Activated naive CD8-positive, alpha-beta T cell treated with anti-CD3 and anti-CD28 coated beads, Interleukin-2, amount 10 ng/mL, durations not matched to agents 7 days and 5 days (primary cell): Measurements from ENCODE around the gene SPPL3. TPM values are rescaled to one million over a fixed set of nuclear protein-coding genes. Genes with fewer than 3 reads are reported as not detected.

ENCODE experiments used
- ATAC-seq: fragments of 150-1000 bp; cut with Tn5 transposase; one replicate; pipeline ENCODE4 v1.10.0; 2021; ENCODE audit warnings: low read depth, moderate library complexity
- POLR2A ChIA-PET: fragments of 350-600 bp; sonication (Branson Sonifier 250); formaldehyde crosslinking; loops from one replicate; lab custom pipeline; 2021; ENCODE audit warnings: antibody characterized with exemption; lab: Charles Lee
- DNase-seq: peaks from one replicate; pipeline ENCODE4 v3.0.0; 2021
- H3K27ac Mint-ChIP-seq: one replicate; pipeline ENCODE4 v1.8.0; 2022; ENCODE audit warnings: mild to moderate bottlenecking, mixed read lengths
- H3K27me3 Mint-ChIP-seq: one replicate; pipeline ENCODE4 v1.8.0; 2022; ENCODE audit warnings: mild to moderate bottlenecking, moderate library complexity, mixed read lengths
- H3K36me3 Mint-ChIP-seq: one replicate; pipeline ENCODE4 v1.8.0; 2021; ENCODE audit warnings: mild to moderate bottlenecking, mixed read lengths
- H3K4me1 Mint-ChIP-seq: one replicate; pipeline ENCODE4 v1.8.0; 2021; ENCODE audit warnings: mixed read lengths
- H3K4me3 Mint-ChIP-seq: one replicate; pipeline ENCODE4 v1.8.0; 2022; ENCODE audit warnings: mild to moderate bottlenecking, moderate library complexity, mixed read lengths
- H3K9me3 Mint-ChIP-seq: one replicate; pipeline ENCODE4 v1.8.0; 2021; ENCODE audit warnings: mixed read lengths
- total RNA-seq, 2 experiments: library from RNA; stranded (reverse); gene quantifications; one replicate each; pipeline ENCODE4 v1.2.3, GENCODE V29; 2021

SPPL3 gene
- total RNA-seq, 2 experiments from 2014 or later, result 28.0 to 31.1 TPM

DNA sequence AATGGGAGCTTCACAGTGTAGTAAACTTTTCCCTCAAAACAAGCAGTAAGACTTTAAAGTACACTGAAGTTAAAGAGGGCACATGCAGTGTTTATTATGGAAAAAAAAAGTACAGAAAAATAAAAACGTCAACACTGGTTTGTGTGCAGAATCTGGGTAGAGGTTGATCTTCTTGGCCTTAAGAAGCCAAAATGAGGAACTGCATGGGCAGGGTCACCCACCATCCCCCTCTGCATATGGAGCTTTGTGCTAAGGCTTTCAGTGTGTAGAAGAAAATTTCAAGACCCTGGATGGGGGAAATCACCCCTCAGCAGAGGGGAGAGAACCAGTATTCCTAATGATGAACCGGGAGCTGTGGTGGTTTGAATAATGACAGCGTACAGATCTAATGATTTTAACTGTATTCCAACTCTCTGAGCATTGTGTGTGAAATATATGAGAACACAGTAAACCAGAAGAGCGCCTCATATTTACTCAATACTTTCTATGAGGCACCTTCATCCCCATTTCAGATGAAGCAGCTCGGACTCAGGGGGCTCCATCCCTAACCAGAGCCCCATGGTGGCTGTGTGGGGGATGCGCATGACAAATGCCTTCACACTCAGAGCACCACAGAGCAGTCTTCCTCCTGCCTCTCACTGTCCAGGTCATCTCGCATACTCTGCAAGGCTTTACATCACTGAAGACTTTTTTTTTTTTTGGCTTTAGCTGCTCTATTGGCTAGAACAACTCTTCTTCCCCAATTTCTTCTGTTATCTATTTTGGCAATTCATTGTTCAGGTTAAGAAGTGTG lies 145.2 kb downstream of the SPPL3 start:
- H3K4me1 Mint-ChIP-seq, result no peaks in the 10 kb centered on the region
- H3K4me3 Mint-ChIP-seq, result no peak overlapping the region
- peaks cover 4% of the 10 kb centered on the region for H3K27me3 Mint-ChIP-seq
- POLR2A ChIA-PET, result no interaction called here
- DNase-seq (no peak), ATAC-seq (no peak)
- peaks cover 4% of the 10 kb centered on the region for H3K9me3 Mint-ChIP-seq
- no peak overlapping the region for H3K27ac Mint-ChIP-seq
- H3K36me3 Mint-ChIP-seq, result peaks cover 4% of the 10 kb centered on the region

- Mint-ChIP-seq H3K4me1 (no peaks in the 10 kb centered on the region), H3K9me3 (peaks cover 4% of the 10 kb centered on the region), H3K27ac (no peak overlapping the region), H3K27me3 (peaks cover 4% of the 10 kb centered on the region), H3K4me3 (no peak overlapping the region), H3K36me3 (peaks cover 3% of the 10 kb centered on the region)
- DNase-seq, result no peak
- POLR2A ChIA-PET, result no interaction called here
- ATAC-seq, result no peak
Measured at GRCh38 chr12:120757949-120758348, 146.2 kb downstream of the SPPL3 start.

DNA sequence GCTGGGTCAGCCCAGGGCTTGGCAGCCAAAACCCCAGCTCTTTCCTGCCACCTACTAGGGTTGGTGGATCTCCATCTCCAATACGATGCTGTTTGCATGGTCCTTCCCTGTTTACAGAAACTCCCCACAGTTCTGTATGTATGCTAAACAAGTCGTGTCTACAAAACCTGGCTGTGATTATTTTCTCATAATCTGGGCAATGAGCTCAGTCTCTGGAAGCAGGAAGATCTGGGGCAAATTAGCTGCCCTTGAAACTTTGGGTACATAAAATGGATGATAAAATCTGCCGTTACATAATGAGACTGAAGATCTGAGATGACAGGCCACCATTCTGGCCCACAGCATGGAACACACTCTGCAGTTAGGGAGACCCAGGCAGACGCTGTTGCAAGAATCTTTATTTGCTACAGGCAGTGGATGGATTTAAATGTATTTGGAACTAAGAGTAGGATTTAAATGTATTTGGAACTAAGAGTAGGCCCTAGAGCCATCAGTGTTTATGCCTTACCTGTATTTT lies 146.9 kb downstream of the SPPL3 start:
- Mint-ChIP-seq H3K27me3 (peaks cover 5% of the 10 kb centered on the region), H3K4me3 (no peak overlapping the region), H3K9me3 (peaks cover 4% of the 10 kb centered on the region), H3K27ac (no peak overlapping the region), H3K4me1 (no peaks in the 10 kb centered on the region), H3K36me3 (peaks cover 2% of the 10 kb centered on the region)
- no peak for ATAC-seq
- DNase-seq, result no peak
- POLR2A ChIA-PET, result no interaction called here

- ATAC-seq, result no peak
- Mint-ChIP-seq H3K36me3 (peaks cover 2% of the 10 kb centered on the region), H3K4me1 (no peaks in the 10 kb centered on the region), H3K27ac (no peak overlapping the region), H3K27me3 (peaks cover 10% of the 10 kb centered on the region), H3K9me3 (peaks cover 4% of the 10 kb centered on the region), H3K4me3 (no peak overlapping the region)
- POLR2A ChIA-PET, result no interaction called here
- no peak for DNase-seq
Measured at GRCh38 chr12:120755269-120755668, 148.9 kb downstream of the SPPL3 start.

DNA sequence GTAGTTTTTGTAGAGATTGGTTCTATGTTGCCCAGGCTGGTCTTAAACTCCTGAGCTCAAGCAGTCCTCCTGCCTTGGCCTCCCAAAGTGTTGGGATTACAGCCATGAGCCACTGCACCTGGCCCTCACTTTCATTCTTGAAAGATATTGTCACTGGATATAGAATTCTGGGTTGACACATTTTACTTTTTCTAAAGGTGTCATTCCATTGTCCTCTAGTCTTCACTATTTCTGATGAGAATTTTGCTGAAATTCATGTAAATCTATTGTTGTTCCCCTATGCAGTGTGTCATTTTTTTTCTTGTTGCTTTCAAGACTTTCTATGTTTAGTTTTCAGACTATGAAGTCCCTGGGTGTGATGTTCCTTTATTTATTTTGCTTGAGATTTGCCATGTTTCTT lies 149.4 kb downstream of the SPPL3 start:
- Mint-ChIP-seq H3K4me3 (no peak overlapping the region), H3K9me3 (peaks cover 4% of the 10 kb centered on the region), H3K4me1 (no peaks in the 10 kb centered on the region), H3K27me3 (peaks cover 10% of the 10 kb centered on the region), H3K36me3 (peaks cover 2% of the 10 kb centered on the region), H3K27ac (no peak overlapping the region)
- no peak for DNase-seq
- no peak for ATAC-seq
- POLR2A ChIA-PET, result no interaction called here

- no peak for ATAC-seq
- POLR2A ChIA-PET, result interaction anchor here (0.7 kb wide), 1 partner anchor 135 kb away, joined by 3 read pairs; no protein-coding TSS in a partner anchor
- Mint-ChIP-seq H3K4me1 (no peaks in the 10 kb centered on the region), H3K9me3 (peaks cover 4% of the 10 kb centered on the region), H3K27ac (no peak overlapping the region), H3K36me3 (peaks cover 2% of the 10 kb centered on the region), H3K4me3 (no peak overlapping the region), H3K27me3 (peaks cover 10% of the 10 kb centered on the region)
- DNase-seq, result no peak
Measured at GRCh38 chr12:120751389-120751788, 152.8 kb downstream of the SPPL3 start.

DNA sequence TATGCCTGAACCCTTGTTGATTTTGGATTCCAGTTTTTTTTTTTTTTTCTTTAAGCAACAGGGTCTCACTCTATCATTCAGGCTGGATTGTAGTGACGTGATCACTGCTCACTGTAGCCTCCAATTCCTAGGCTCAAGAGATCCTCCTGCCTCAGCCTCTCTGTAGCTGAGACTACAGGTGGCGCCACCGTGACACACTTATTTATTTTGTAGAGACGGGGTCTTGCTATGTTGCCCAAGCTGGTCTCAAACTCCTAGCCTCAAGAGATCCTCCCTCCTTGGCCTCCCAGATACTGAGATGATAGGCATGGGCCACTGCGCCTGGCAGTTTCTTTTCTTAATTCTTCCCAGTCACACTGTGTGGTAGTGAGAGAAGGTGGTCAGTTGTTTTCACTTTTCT lies 153.4 kb downstream of the SPPL3 start:
- H3K9me3 Mint-ChIP-seq, result peaks cover 4% of the 10 kb centered on the region
- DNase-seq, result no peak
- H3K4me3 Mint-ChIP-seq, result no peak overlapping the region
- H3K4me1 Mint-ChIP-seq, result no peaks in the 10 kb centered on the region
- ATAC-seq, result no peak
- POLR2A ChIA-PET, result interaction anchor here (0.7 kb wide), 1 partner anchor 135 kb away, joined by 3 read pairs; no protein-coding TSS in a partner anchor
- H3K27me3 Mint-ChIP-seq, result peaks cover 10% of the 10 kb centered on the region
- peaks cover 2% of the 10 kb centered on the region for H3K36me3 Mint-ChIP-seq
- no peak overlapping the region for H3K27ac Mint-ChIP-seq

DNA sequence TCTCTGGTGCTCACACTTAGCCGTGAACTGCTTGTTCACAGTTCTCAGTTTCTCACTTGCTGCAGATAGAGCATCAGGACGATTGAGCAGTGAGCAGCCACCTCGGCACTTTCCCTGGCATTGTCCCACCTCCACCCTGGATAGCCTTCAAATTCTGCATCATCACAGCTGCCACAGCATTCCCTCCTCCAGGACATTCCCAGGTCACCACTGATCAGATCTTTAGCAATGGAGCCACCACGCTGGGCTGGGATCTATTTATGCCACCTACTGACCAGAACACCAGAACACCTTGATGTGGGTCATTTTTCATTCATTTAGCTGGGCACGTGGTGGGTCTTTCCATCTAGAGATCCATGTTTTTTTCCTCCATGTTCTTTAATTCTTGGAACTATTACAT lies 154.9 kb downstream of the SPPL3 start:
- Mint-ChIP-seq H3K27me3 (peaks cover 6% of the 10 kb centered on the region), H3K4me1 (no peaks in the 10 kb centered on the region), H3K36me3 (no peaks in the 10 kb centered on the region), H3K9me3 (no peaks in the 10 kb centered on the region), H3K4me3 (no peak overlapping the region), H3K27ac (no peak overlapping the region)
- ATAC-seq, result no peak
- no peak for DNase-seq
- POLR2A ChIA-PET, result interaction anchor here (0.7 kb wide), 2 partner anchors 57 to 244 kb away, joined by 3 to 4 read pairs; no protein-coding TSS in a partner anchor

DNA sequence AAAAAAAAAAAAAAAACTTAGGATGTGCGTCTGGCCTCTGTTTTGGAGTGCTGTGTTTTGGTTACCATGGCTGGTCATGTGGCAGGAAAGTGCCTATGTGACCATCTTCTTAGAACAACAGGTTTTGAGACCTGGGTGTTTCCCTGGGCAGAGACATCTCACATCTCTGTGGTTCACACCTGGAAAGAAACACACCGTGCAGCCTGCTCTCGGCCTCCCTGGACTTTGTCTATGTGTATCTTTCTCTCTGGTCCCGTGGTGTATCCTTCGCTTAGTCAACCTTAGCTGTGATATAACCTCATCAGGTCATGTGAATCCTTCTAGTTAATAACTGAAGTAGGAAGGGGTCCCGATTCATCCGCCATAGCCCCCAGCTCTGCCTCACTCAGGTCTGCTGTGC lies 155.9 kb downstream of the SPPL3 start:
- no peak overlapping the region for H3K27ac Mint-ChIP-seq
- POLR2A ChIA-PET, result no interaction called here
- DNase-seq, result no peak

DNA sequence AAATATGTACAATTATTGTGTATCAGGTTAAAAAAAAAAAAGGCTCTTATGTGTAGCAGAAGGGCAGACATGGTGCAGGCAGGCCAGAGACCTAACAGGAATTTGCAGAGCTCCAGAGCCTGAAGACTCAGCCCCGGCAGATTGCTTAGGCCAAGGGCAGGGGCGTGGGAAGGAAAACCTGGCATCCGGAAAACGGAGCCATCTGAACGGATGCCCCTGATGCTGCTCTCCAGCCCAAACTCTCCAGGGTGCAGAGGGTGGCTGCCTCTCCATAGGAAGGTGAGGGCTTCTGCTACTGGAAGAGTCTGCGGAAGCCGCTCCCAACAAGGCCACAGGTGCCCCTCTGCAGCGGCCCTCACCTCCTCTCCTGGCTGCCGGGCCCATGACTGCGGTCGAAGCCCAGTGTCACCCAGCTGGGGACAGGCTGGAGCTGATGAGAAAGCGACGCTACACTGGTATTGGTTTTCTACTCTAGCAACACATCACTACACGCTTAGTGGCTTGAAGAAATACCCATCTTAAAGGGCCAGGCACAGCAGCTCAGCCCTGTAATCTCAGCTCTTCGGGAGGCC lies 159.2 kb downstream of the SPPL3 start:
- POLR2A ChIA-PET, result no interaction called here
- H3K9me3 Mint-ChIP-seq, result no peaks in the 10 kb centered on the region
- ATAC-seq (no peak), DNase-seq (no peak)
- H3K4me3 Mint-ChIP-seq, result no peak overlapping the region
- no peaks in the 10 kb centered on the region for H3K36me3 Mint-ChIP-seq
- no peak overlapping the region for H3K27ac Mint-ChIP-seq
- H3K4me1 Mint-ChIP-seq, result no peaks in the 10 kb centered on the region
- H3K27me3 Mint-ChIP-seq, result no peaks in the 10 kb centered on the region

More for the DNA sequence above, 155.9 kb downstream of the SPPL3 start:
- Mint-ChIP-seq H3K4me1 (no peaks in the 10 kb centered on the region), H3K27me3 (peaks cover 6% of the 10 kb centered on the region), H3K9me3 (no peaks in the 10 kb centered on the region), H3K4me3 (no peak overlapping the region), H3K36me3 (no peaks in the 10 kb centered on the region)
- ATAC-seq, result no peak

DNA sequence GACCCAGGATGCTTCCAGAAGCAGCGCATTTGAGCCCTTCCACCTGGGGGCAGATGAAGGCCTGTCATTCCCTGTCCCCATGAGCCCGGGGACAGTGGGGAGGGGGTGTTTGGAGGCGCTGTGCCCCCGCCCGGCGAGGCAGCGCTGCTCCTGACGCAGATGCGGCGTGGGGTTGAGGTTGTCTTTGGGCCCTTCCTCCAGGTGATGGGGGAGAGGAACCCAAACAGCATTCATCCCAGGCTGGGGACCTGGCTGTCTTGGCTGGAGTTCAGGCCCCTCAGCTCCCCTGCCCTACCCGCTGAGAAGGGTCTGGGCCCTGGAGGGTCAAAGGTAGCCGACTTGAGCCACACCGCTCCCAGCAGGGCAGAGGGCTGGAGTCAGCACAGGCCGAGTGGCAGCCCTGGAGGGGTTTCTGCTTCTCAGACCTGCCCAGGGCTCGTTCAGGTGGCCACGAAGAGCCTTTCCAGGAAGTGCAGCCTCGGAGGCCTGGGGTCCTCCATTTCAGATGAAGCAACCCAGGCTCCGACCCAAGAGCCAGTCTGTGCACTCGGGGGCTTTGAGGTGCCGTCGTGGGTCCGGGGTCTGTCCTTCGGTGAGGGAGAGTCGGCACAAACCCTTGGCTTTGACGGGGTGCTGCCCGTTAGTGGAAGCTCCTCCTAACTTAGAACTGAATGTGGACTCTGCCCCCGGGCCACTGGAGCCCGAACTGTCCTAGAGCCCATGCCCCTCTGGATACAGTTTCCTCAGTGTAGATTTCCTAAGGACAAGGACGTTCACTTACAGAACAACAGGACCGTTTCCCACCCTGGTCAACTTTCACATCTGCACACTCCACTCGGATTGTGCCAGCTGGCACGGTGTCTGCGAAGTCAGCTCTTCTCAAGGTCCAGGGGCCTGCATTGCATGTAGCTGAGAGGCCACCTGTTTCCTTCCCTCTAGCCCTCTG lies 162.4 kb downstream of the SPPL3 start:
- POLR2A ChIA-PET, result no interaction called here
- ATAC-seq, result no peak
- Mint-ChIP-seq H3K9me3 (no peaks in the 10 kb centered on the region), H3K4me3 (no peak overlapping the region), H3K27me3 (no peaks in the 10 kb centered on the region), H3K4me1 (no peaks in the 10 kb centered on the region), H3K27ac (no peak overlapping the region), H3K36me3 (no peaks in the 10 kb centered on the region)
- DNase-seq, result no peak

GRCh38 chr12:120740871-120741270 lies 163.3 kb downstream of the SPPL3 start:
- H3K27me3 Mint-ChIP-seq, result no peaks in the 10 kb centered on the region
- POLR2A ChIA-PET, result no interaction called here
- no peaks in the 10 kb centered on the region for H3K4me1 Mint-ChIP-seq
- H3K9me3 Mint-ChIP-seq, result no peaks in the 10 kb centered on the region
- no peak overlapping the region for H3K27ac Mint-ChIP-seq
- ATAC-seq, result no peak
- no peak overlapping the region for H3K4me3 Mint-ChIP-seq
- no peak for DNase-seq
- H3K36me3 Mint-ChIP-seq, result peaks cover 2% of the 10 kb centered on the region
